Measurements from ENCODE around the gene GH1.
"Not testable (repeated sequence)": the region's sequence is repeated elsewhere in the genome, so short reads cannot be mapped to it uniquely, and the experiment has no call there.

GH1 gene

GRCh38 chr17:63869491-63870291 lies 48.9 kb downstream of the GH1 start:
- H3K27ac ChIP-seq (ENCODE audit: low read length); H2AFZ ChIP-seq (ENCODE audit: low read depth, low read length); H3K9me3 ChIP-seq (ENCODE audit: insufficient read depth, low read length, severe bottlenecking); H3K27me3 ChIP-seq (ENCODE audit: insufficient read depth, low read length, poor library complexity); H3K4me3 ChIP-seq (ENCODE audit: low read depth in 1 of 2, low read length in 2 of 2); H3K4me2 ChIP-seq (ENCODE audit: insufficient read depth, low read length); H3K4me1 ChIP-seq (ENCODE audit: insufficient read depth, low read length); H3K36me3 ChIP-seq (ENCODE audit: insufficient read depth, low read length); ATAC-seq (ENCODE audit: insufficient read depth, low read depth); H3K79me2 ChIP-seq (ENCODE audit: insufficient read depth, low read length); DNase-seq; H3K9ac ChIP-seq (ENCODE audit: low read depth, low read length); H4K20me1 ChIP-seq (ENCODE audit: insufficient read depth, low read length): not testable (repeated sequence)
